K562 (cell line): ENCODE results near the gene TRPV6. TPM values are rescaled to one million over a fixed set of nuclear protein-coding genes. Genes with fewer than 3 reads are reported as not detected.
A peak's percentile ranks its signal among the peaks of the same experiment; 100 is the strongest.

Source experiments
- CBFA2T2 ChIP-seq: fragments of 450-650 bp; conservative IDR thresholded peaks from 2 replicates; pipeline ENCODE4 v1.6.1; 2017; ENCODE audit warnings: mild to moderate bottlenecking
- NFE2L1 ChIP-seq: fragments of 450-650 bp; IDR thresholded peaks from 2 replicates; pipeline ENCODE4 v1.6.1; 2016; ENCODE audit warnings: missing genetic modification characterization, low read depth, mild to moderate bottlenecking, missing compliant biosample characterization, moderate library complexity, borderline replicate concordance
- RAD51 ChIP-seq: fragments of 450-650 bp; IDR thresholded peaks from 2 replicates; pipeline ENCODE4 v1.7.1; 2016; ENCODE audit warnings: low read depth, mild to moderate bottlenecking, borderline replicate concordance
- TFE3 ChIP-seq: fragments of 450-650 bp; formaldehyde crosslinking; IDR thresholded peaks from 2 replicates; pipeline ENCODE4 v1.4.0; 2020; ENCODE audit warnings: mild to moderate bottlenecking, mixed read lengths
- TOE1 ChIP-seq, 2 experiments: fragments of 450-650 bp in 1 of 2; sonication (generic) in 1 of 2; formaldehyde crosslinking in 1 of 2; IDR thresholded peaks; 2 replicates each; pipeline versions ENCODE4 v1.7.1 to v1.8.0; 2016 to 2022; ENCODE audit warnings: borderline replicate concordance in 2 of 2, mild to moderate bottlenecking in 2 of 2, antibody characterized with exemption in 1 of 2, inconsistent platforms in 1 of 2, low read depth in 1 of 2, missing genetic modification reagents in 1 of 2, moderate library complexity in 1 of 2
- USF1 ChIP-seq: sonication (generic); formaldehyde crosslinking; IDR thresholded peaks from 2 replicates; pipeline ENCODE4 v1.9.0; 2022; ENCODE audit warnings: mild to moderate bottlenecking, missing genetic modification reagents
- USF2 ChIP-seq: sonication (generic); formaldehyde crosslinking; IDR thresholded peaks from 2 replicates; pipeline ENCODE4 v1.5.0; 2020; ENCODE audit warnings: missing genetic modification reagents
- polyA plus RNA-seq, 8 experiments: library from polyadenylated mRNA; depleted of rRNA in 4 of 8; stranded (reverse) in 5 of 8; unstranded in 3 of 8; fragments of >200 nt; fragmentation: Nextera tagmentation in 2 of 8; fragmentation: Illumina TruSeq in 1 of 8; extraction: Ambion mirVana in 2 of 8; extraction: Trizol in 1 of 8; gene quantifications; 2 replicates each; pipeline versions ENCODE4 v1.2.1 to v1.2.3, GENCODE V29; 2011 to 2014; ENCODE audit warnings: inconsistent platforms in 1 of 8, missing spikeins in 1 of 8
- total RNA-seq, 7 experiments: library from RNA; depleted of rRNA in 6 of 7; stranded (reverse); fragments of >200 nt in 6 of 7; fragmentation: Illumina TruSeq in 2 of 7; extraction: Trizol in 2 of 7; gene quantifications; 2 replicates each; pipeline versions ENCODE4 v1.2.1 to v1.2.3, GENCODE V29; 2011 to 2021; ENCODE audit warnings: low replicate concordance in 1 of 7
- TF ChIP-seq, protein P1 (sequence below): fragments of 150-350 bp; conservative IDR thresholded peaks from 2 replicates; pipeline ENCODE4 v1.6.1; 2014; ENCODE audit warnings: low read length

Gene TRPV6
- total and polyA plus RNA-seq, 9 of the 15 experiments (the other 6 are each of a cell fraction or from before 2014, with no cell fraction given), result 0.04 to 0.36 (median 0.11) TPM

DNA sequence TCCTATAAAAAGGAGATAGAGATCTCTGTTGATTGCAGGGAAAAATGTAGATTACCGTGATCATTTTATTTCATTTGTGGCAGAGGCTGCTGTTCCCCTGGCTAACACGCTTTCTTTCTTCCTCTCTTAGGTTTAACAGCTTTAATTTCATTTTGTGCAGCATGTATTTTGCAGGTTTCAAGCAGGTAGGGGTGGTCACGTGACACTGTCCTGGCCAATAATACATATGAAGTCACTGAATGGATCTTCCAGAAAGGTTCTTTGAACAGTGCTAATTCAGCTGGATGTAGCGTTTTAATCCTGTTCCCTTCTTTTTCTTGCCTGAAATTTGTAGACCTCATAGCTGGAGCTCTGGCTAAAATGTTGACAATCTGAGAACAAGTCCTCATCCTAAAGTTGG, 34.3 kb downstream of the TRPV6 start (continued):
- TF ChIP-seq, protein P1, sequence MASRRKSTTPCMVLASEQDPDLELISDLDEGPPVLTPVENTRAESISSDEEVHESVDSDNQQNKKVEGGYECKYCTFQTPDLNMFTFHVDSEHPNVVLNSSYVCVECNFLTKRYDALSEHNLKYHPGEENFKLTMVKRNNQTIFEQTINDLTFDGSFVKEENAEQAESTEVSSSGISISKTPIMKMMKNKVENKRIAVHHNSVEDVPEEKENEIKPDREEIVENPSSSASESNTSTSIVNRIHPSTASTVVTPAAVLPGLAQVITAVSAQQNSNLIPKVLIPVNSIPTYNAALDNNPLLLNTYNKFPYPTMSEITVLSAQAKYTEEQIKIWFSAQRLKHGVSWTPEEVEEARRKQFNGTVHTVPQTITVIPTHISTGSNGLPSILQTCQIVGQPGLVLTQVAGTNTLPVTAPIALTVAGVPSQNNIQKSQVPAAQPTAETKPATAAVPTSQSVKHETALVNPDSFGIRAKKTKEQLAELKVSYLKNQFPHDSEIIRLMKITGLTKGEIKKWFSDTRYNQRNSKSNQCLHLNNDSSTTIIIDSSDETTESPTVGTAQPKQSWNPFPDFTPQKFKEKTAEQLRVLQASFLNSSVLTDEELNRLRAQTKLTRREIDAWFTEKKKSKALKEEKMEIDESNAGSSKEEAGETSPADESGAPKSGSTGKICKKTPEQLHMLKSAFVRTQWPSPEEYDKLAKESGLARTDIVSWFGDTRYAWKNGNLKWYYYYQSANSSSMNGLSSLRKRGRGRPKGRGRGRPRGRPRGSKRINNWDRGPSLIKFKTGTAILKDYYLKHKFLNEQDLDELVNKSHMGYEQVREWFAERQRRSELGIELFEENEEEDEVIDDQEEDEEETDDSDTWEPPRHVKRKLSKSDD, result no peak
- peak; percentile 88 for TF ChIP-seq RAD51
- TF ChIP-seq TFE3 (CRISPR knock-in tag), result peak; percentile 94
- no peak for TF ChIP-seq NFE2L1
- peak; percentile 67 for TF ChIP-seq CBFA2T2
- peak; percentile 76 for TF ChIP-seq TOE1 (IDR thresholded peaks at IDR 0.05; ENCODE audit: borderline replicate concordance)
- no peak for TF ChIP-seq TOE1 (CRISPR knock-in tag; IDR thresholded peaks at IDR 0.05; ENCODE audit: borderline replicate concordance, low read depth)
- TF ChIP-seq USF2 (CRISPR knock-in tag), result peak; percentile 69
- peak; percentile 81 for TF ChIP-seq USF1 (CRISPR knock-in tag)
